HG02763 (cell line): ENCODE data around the gene AFF3.

Experiments
- ATAC-seq: cut with Tn5 transposase; IDR thresholded peaks from one replicate; pipeline ENCODE4 v1.9.1; 2021; ENCODE audit warnings: mild to moderate bottlenecking, moderate library complexity; ENCODE audit not compliant: unreplicated experiment

The AFF3 gene

DNA sequence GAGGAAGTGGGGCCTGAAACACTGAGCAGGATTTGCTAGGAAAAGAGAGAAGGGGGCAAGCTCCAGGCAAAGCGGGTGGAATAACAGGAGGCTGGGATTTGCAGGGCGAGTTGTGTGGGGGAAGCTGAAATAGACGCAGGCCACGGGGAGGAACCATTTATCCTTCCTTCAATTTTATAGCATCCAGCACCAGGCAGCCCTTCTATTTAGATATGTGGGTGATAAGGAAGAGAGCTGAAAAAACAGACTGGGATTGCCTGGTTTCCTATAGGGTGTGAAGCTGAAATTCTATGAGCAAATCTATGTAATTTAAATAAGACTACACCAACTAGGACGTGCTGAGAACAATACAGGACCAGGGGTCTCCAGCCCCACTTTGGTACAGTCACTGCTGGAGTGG, 520.6 kb downstream of the AFF3 start:
- ATAC-seq: no peak

GRCh38 chr2:99621106-99621505, 521.3 kb downstream of the AFF3 start:
- no peak for ATAC-seq

DNA sequence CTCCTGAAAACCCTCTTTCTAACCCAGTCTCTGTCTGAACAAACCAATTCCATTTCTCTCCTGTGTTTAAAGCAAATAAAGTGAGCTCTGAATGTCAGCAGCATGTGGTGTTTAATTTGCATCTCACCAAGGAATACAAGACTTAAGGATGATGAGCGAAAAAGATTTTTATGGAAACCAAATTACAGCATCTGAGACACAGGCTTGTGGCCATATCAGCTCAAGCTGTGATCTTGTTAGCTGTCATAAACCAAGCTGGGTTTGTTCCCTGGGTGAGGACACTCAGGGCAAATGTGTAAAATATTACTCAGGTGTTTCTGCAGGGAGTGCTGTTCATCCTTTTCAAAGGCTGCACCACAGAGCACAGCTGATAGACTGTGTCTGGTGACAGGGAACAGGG, 523.2 kb downstream of the AFF3 start:
- no peak for ATAC-seq

GRCh38 chr2:99618579-99619097, 523.8 kb downstream of the AFF3 start:
- ATAC-seq: no peak

DNA sequence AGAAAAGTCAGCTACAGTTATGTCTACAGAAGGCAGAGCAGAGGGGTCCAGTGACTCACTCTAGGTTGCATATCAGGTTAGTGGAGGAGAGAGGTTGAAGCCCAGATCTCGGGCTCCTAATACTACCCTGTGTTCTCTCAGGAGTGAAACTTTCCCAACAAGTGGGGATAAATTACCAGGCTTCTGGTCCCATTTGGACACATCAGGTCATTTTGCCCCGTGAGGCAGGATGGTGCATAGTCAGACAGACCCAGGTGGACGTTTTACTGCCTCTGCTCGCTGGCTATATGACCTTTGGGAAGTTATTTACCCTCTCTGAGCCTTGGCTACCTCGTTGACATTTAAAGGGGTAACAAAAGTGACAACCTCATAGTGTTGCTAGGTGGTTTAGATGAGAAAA, 524.6 kb downstream of the AFF3 start:
- no peak for ATAC-seq

GRCh38 chr2:99615247-99615771, 527.1 kb downstream of the AFF3 start:
- no peak for ATAC-seq

GRCh38 chr2:99613980-99614379, 528.4 kb downstream of the AFF3 start:
- ATAC-seq: no peak

DNA sequence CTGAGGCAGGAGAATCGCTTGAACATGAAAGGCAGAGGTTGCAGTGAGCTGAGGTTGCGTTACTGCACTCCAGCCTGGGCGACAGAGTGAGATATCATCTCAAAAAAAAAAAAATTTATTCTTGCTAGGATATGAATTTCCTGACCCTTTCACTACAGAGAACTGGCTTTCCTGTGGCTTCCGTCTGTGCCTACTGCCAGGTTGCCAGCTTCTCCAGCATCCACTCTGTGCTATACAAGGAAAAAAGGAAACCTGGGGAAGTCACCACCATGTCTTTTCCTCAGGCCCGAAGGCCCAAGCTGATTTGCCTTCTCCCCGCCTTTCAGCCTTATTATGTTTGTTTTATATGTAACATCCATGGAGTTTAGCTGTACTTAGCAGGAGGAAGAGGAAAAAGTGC, 530.6 kb downstream of the AFF3 start:
- no peak for ATAC-seq

- ATAC-seq: no peak
Measured at GRCh38 chr2:99611034-99611433, 531.4 kb downstream of the AFF3 start.

GRCh38 chr2:99609851-99610381, 532.5 kb downstream of the AFF3 start:
- ATAC-seq: no peak

- ATAC-seq: no peak
Measured at GRCh38 chr2:99608861-99609260, 533.5 kb downstream of the AFF3 start.

DNA sequence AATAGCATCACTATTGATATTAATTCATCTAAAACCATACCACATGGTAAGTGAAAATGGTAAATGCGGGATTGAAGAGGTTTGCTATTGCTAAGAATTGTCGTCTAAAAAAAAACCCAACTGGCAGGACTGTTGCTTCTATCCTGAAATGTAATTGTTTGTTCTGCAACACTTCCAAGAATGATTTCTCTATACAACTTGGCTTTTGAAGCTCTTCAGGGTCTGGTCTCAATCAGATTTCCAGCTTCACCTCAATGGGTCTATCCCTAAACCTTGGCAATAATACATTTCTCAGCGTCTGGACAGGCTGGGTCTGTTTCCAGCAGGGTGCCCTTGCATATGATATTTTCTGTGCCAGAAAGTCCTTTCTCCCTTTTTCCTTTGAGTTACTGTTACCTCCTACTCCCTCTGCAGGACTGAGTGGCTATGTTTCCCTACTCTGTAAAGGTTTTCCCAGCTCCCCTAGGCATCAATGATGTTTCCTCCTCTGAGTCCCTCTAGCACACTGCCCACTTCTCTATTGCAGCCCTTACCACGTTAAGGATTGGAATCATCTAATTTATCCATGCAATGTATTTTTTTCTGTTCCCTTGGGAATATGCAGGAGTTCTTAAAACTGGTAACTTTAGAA, 534.4 kb downstream of the AFF3 start:
- ATAC-seq: no peak

- ATAC-seq: no peak
Measured at GRCh38 chr2:99607454-99607853, 534.9 kb downstream of the AFF3 start.

GRCh38 chr2:99605036-99605435, 537.4 kb downstream of the AFF3 start:
- ATAC-seq: no peak

DNA sequence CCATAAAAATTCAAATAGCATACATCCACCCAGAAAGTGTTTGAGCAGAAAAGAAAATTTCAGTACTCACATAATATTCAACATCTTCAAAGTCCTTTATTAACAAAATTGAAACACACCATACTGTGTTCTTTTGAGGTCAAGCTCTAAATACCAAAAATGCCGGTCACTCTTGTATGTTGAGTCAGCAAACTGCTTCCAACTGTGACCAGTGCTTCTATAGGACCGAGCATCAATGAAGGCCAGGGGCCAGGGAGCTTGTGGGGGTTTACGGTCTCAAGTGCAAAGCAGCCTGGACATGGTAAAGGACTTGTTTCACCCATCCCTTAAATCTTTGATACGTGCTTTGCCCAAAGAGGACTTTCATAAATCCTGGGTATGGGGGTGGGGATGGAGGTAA, 539.9 kb downstream of the AFF3 start:
- no peak for ATAC-seq

DNA sequence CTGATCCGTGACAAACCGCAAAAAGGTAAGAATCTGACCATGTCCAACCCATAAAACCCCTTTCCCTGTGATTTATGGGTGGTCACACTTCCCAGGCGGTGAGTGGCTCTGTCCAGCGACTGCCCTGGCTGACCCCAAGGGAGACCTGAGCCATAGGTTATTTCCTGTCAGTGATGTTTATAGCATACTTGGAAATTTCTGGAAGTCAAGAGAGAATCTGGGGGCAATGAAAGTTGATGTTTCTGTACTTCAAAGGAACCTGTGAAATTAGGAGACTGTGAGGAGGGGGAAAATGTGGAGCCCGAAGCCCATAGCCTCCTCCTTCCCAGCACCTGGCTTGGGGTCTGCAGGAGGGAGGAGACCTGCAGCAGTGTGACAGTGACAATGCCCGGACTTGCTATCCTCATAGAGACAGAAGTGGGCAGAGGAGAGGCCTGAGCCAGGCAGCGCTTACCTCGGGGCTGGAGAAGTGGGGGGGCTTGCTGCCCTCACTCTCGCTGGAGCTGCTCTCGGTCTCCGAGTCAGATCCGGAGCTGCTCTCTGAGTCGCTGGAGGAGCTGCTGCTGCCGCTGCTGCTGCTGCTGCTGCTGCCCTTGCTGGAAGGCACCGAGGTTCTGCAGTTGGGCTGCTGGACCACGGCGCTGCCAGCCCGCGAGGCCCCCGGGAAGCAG, 541.3 kb downstream of the AFF3 start:
- no peak for ATAC-seq

DNA sequence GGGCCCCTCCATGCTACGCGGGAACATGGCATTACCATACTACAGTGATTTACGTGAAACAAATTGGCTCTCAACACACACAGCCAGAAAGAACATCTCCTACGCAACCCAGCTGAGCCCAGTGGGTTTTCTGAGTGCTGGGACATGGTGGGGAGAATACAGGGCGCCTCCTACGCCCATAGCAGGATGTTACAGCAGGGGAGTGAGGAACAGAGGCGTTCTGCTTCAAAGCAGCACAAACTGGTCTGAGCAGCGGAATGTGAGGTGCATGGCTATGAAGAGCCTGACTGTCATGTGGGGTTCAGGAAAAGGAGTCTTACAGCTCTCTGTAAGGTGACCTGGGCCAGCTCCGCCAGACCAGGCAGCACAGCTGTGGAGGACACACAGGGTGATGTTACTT, 543.9 kb downstream of the AFF3 start:
- ATAC-seq: no peak

- ATAC-seq: no peak
Measured at GRCh38 chr2:99597616-99598015, 544.8 kb downstream of the AFF3 start.

DNA sequence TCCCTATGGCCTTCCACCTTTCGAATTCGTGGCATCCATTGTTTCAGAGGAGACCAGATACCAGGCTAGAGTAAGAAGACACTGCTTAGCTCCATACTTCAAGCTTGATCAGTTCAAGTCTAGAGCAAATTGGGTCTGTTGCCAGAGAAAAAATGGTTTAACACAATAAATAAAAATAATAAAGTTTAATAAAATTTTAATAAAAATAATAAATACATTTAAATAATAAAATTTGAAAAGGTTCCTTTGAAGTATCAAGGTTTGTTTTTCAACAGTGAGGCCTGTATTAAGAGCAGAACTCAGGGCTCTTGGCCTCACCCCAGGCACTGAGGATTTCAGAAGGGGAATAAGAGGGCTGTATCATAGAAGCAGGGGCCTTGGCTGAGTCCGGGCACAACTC, 547.0 kb downstream of the AFF3 start:
- ATAC-seq: no peak

DNA sequence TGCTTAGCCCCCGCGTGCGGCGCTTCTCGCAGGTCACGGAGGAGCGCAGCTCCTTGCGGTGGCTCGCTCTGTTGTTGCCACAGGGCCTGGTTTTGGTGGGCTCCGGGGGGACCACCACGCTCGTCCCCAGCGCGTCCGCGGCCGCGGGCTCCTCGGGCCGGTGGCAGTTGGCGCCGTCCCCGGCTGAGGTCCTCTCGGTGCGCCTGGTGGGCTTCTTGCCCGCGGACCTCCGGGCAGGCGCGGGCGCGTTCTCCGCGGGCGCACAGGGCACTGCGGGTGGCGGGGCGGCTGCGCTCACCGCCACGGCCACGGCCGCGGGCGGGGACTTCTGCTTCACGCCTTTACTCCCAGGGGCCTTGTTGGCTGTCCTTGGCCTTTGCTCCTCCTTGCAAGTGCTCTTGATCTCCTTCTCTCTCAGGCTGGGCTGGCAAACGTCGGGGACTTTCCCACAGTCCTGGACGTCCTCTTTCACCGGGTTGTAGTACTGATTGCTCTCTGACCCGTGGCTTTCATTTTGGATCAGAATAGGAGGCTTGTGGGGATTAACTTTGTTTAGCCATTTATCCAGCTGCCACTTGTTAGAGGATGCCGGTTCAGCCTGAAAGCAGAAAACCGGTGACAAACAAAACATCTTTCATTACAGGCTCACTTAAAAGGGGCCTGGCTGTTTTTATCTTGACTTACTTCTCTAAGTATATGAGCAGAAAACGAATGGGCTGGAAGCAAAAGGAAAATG, 548.5 kb downstream of the AFF3 start:
- ATAC-seq: no peak

DNA sequence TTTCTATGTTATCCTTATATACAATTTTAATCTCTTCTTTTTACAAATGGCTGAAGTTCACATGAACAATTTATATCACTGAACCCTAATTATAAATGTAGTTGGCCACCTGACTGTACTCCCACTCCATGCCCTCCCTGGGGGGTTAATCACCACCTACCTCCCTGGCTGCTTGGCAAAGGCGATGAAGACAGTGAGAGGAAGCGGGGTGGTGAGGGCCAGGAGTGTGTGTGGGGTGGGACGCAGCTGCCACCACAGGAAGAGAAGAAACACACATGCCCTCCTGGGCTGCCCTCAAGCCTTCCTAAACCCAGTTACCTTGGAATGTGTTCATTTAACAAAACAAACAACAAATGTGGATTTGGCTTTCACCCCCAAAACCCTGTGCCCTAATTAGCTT, 565.6 kb downstream of the AFF3 start:
- ATAC-seq: no peak
